H1 (cell line): ENCODE data around the gene RASSF3. TPM values are rescaled to one million over a fixed set of nuclear protein-coding genes. Genes with fewer than 3 reads are reported as not detected.

Experiments used
- RNF2 ChIP-seq: fragments of 200-900, 300-1000 bp; sonication (generic); IDR thresholded peaks from 2 replicates; pipeline ENCODE4 v1.7.1; 2016; ENCODE audit warnings: borderline replicate concordance, low read depth, mild to moderate bottlenecking, antibody characterized with exemption, low read length; ENCODE audit not compliant: poor library complexity, severe bottlenecking; ENCODE audit errors: missing control alignments
- polyA plus RNA-seq, 7 experiments: library from polyadenylated mRNA; depleted of rRNA in 3 of 7; stranded (reverse) in 5 of 7; unstranded in 2 of 7; fragments of >200 nt in 5 of 7; fragments of 200-250 nt in 2 of 7; gene quantifications; 1 replicate in 5 of 7; 2 replicates in 1 of 7; 4 replicates in 1 of 7; pipeline versions ENCODE4 v1.2.1 to v1.2.3, GENCODE V29; 2011 to 2013; ENCODE audit warnings: missing spikeins in 2 of 7, mixed read lengths in 2 of 7
- total RNA-seq: library from RNA; stranded (reverse); fragmentation: NEBNext Ultra II Directional; extraction: Animal tissue kit (Norgen Biotek cat#: 25700); gene quantifications from 2 replicates; pipeline ENCODE4 v1.2.1, GENCODE V29; 2021

The RASSF3 gene
- total and polyA plus RNA-seq, 2 of the 8 experiments (the other 6 are each of a cell fraction or from before 2014, with no cell fraction given), result 19.1 to 64.3 TPM

- no peak for TF ChIP-seq RNF2
These were observed 125.1 kb downstream of the RASSF3 start (continued) for GRCh38 chr12:64735442-64735841.
